ENCODE results near the gene RAC2.

Gene RAC2

DNA sequence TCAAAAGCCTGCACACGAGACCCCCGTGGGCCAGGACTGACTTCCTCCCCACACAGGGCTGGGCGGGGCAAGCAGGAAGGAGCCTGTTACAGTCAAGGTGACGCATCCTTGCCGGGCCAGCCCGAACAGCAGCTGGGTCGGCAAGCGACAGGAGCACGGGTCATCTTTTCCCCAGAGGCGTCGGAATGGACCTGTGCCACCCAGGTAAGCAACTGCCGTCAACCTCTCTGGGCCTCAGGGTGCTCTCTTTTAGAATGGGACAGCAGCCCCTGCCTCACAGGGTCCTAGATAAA, 38.3 kb upstream of the RAC2 start, which contains the start of gene CYTH4:
Gene CYTH4, plus strand, starts transcription at position 124 of the 293 bp plus-strand sequence. Its CDS starts 62 bp downstream, at position 186.
- H3K4me3 ChIP-seq (replicated peaks in 1 of 2; ENCODE audit: low read depth in 2 of 2, low read length in 2 of 2) = no peak within 1 kb of the TSS
- TF ChIP-seq, protein P1, sequence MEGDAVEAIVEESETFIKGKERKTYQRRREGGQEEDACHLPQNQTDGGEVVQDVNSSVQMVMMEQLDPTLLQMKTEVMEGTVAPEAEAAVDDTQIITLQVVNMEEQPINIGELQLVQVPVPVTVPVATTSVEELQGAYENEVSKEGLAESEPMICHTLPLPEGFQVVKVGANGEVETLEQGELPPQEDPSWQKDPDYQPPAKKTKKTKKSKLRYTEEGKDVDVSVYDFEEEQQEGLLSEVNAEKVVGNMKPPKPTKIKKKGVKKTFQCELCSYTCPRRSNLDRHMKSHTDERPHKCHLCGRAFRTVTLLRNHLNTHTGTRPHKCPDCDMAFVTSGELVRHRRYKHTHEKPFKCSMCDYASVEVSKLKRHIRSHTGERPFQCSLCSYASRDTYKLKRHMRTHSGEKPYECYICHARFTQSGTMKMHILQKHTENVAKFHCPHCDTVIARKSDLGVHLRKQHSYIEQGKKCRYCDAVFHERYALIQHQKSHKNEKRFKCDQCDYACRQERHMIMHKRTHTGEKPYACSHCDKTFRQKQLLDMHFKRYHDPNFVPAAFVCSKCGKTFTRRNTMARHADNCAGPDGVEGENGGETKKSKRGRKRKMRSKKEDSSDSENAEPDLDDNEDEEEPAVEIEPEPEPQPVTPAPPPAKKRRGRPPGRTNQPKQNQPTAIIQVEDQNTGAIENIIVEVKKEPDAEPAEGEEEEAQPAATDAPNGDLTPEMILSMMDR (IDR thresholded peaks at IDR 0.05; ENCODE audit: low read depth, low read length) = no peak
- peak in 1 of 2 donors; percentile 26 for DNase-seq (ENCODE audit: low read depth in 2 of 2)

DNA sequence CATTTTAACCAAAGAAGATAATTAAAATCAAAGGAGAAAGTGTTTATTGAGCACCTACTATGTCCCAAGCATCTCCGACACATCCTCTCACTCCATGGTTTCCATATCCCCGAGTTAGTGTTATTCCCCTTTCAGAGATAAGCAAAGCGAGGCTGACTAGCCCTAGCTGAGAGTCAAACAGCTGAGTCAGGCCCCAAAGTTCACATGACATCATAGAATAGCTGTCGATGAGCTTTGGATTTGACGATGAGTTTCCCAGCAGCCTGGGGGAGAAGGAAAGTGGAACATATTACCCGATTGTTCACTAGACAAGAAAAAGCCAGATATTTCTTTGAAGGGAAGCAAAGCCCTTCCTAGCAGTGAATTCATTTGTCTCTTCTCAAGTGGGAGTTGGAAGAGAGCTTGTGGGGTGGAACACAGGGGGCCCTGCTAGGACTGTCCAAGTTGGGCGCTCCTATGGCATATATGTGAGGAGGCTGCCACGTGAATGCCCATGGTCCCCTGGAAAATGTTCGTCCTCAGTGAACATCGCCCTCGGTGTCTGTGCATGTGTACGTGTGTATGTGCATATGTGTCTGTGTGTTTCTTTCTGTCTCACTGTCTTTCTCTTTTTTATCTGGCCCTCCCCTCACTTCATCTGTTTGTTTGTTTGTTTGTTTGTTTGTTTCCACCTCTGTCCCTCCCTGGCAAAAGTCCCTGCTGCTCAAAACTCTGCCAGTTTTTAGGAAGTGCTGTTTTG, 37.7 kb upstream of the RAC2 start:
- TF ChIP-seq, protein P1 (IDR thresholded peaks at IDR 0.05; ENCODE audit: low read depth, low read length) = no peak
- no peak overlapping the region for H3K4me3 ChIP-seq (replicated peaks in 1 of 2; ENCODE audit: low read depth in 2 of 2, low read length in 2 of 2)
- peak in 1 of 2 donors; percentile 31 for DNase-seq (ENCODE audit: low read depth in 2 of 2)

DNA sequence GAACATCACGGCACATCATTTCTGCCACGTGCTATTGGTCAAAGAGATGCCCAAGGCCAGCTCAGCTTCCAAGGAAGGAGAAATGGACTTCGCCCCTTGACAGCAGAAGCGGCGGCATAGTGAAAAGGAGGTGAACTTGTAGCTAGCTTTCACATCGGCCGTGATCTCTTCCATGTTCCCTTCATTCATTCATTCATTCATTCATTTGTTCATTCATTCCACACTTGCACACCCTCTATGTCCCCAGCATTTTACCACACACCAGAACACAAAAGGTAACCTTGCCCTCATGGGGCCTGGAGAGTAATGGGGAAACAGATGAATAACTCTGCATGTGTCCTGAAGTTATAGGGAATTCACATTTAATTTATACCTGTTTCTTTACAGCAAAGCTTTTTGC, 37.1 kb upstream of the RAC2 start:
- H3K4me3 ChIP-seq (replicated peaks in 1 of 2; ENCODE audit: low read depth in 2 of 2, low read length in 2 of 2) = no peak overlapping the region
- no peak for DNase-seq (ENCODE audit: low read depth in 2 of 2)
- TF ChIP-seq, protein P1 (IDR thresholded peaks at IDR 0.05; ENCODE audit: low read depth, low read length) = no peak

DNA sequence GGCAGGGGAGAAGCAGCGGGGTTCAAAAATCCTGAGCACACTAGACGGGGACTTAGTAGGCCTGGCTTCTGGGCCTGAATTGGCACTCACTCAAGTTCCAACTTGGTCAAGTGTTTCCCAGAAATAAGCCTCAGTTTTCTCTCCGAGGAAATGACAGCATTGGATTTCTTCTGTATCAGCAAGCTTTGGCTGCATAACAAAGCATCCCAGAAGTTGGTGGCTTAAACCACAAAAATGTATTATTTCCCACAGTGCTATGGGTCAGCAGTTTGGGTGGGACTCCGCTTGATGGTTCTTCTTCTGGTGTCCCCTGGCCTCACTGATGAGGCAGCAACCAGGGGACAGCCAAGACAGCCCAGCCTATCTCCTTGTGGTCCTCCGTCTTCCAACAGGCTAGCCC, 36.6 kb upstream of the RAC2 start:
- DNase-seq (ENCODE audit: low read depth in 2 of 2) = no peak
- TF ChIP-seq, protein P1 (IDR thresholded peaks at IDR 0.05; ENCODE audit: low read depth, low read length) = no peak
- no peak overlapping the region for H3K4me3 ChIP-seq (replicated peaks in 1 of 2; ENCODE audit: low read depth in 2 of 2, low read length in 2 of 2)

DNA sequence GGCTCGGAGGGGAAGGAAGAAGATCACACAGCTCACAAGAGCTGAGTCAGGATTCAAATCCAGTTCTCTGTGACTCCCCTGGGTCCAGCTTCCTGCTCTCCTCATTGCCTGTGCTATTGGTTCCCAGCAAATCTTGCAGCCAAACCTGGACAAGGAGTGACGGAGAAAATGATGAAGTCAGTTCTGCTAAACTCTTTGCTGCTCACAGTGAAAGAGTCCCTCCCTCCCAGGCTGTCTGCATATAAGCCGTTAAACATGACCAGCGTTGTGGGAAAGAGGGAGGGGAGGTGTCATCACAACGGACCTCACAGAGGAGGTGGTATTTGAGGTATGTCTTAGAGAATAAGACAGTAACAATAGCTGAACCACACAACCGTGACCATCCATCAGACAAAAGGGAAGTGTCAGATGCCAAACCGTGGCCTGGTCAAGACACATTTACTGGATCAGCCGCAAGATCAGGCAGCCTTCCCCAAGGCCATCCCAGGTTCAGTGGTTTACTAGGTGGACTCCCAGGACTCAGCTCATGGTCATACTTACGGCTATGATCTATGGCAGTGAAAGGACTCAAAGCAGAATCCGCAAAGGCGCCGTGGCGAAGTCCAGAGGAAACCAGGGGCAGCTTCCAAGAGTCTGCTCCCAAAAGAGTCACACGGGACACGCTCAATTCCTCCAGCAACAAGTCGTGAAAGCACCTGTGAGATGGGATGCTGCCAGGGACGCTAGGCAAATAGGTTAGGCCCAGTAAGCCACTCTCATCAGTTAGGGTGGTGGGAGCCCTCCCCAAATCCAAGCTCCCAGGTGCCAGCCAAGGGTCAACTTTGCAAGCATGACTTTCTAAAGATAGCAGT, 35.5 kb upstream of the RAC2 start:
- no peak overlapping the region for H3K4me3 ChIP-seq (replicated peaks in 1 of 2; ENCODE audit: low read depth in 2 of 2, low read length in 2 of 2)
- TF ChIP-seq, protein P1 (IDR thresholded peaks at IDR 0.05; ENCODE audit: low read depth, low read length) = no peak
- peak in 1 of 2 donors; percentile 33 for DNase-seq (ENCODE audit: low read depth in 2 of 2)

DNA sequence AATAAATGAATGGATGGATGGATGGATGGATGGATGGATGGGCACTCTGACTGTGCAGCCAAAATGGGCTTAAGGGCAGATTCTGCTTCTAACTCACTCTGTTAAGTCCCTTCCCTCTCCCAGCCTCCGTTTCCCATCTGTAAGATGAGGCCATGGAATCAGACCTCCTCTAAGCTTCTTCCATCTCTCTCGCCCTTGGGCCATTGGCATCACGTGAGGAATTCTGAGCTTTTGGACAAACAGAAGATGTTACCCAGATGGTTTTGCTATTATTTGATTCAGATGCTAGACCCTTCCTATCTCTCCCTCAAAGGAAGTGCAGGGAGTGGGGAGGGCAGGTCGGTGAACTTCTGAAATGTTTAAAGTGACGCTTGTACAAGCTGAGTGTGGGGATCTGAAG, 34.2 kb upstream of the RAC2 start:
- DNase-seq (ENCODE audit: low read depth in 2 of 2) = no peak
- TF ChIP-seq, protein P1 (IDR thresholded peaks at IDR 0.05; ENCODE audit: low read depth, low read length) = no peak
- H3K4me3 ChIP-seq (replicated peaks in 1 of 2; ENCODE audit: low read depth in 2 of 2, low read length in 2 of 2) = no peak overlapping the region
